ENCODE data around the gene MORN5. TPM values are rescaled to one million over a fixed set of nuclear protein-coding genes. Genes with fewer than 3 reads are reported as not detected.

MORN5 gene
- total and polyA plus RNA-seq, 9 of the 15 experiments (the other 6 are each of a cell fraction or from before 2014, with no cell fraction given) = not detected

- TF ChIP-seq NCOA1 (IDR thresholded peaks at IDR 0.05; ENCODE audit: low read depth) = no peak
Observed at GRCh38 chr9:122204491-122204890, 44.8 kb downstream of the MORN5 start (continued).

- H3K4me2 ChIP-seq (ENCODE audit: insufficient read depth, low read length) = no peak overlapping the region
- BruUV-seq (replicated peaks) = no TSS peak
- H3K79me2 ChIP-seq (ENCODE audit: control insufficient read depth, insufficient read depth, low read length) = no peaks in the 10 kb centered on the region
- H4K20me1 ChIP-seq (replicated peaks; ENCODE audit: control insufficient read depth, insufficient read depth, low read length) = 0 out of 2 replicates have a peak, but pooled peaks cover 4% of the 10 kb centered on the region
- no peak overlapping the region for H3K27ac ChIP-seq (ENCODE audit: extremely low read depth, low read depth, low read length)
- intact Hi-C loops (cut with micrococcal nuclease) = no loop called here
- peaks cover 0 to 4% of the 10 kb centered on the region in 2 experiments; a peak in 1 of 5 replicates for H3K4me1 ChIP-seq (replicated peaks in 1 of 2; ENCODE audit: control insufficient read depth in 2 of 2, insufficient read depth in 2 of 2, low read length in 2 of 2)
- POLR2A ChIA-PET = no interaction called here
- DNase-seq (ENCODE audit: extremely low read depth in 1 of 4, low spot score in 3 of 4) = no peak
- no peak for FAIRE-seq
- no peaks in the 10 kb centered on the region for H3K9me3 ChIP-seq (replicated peaks; ENCODE audit: control insufficient read depth, insufficient read depth, low read depth, low read length)
- 96% methylated on average over 7 of the region's 8 CpGs for WGBS (ENCODE audit: insufficient coverage, low coverage, missing lambda C conversion rate)
- no peaks in the 10 kb centered on the region for H3K9me1 ChIP-seq (ENCODE audit: control insufficient read depth, insufficient read depth, low read length)
- TF ChIP-seq NCOA1 (IDR thresholded peaks at IDR 0.05; ENCODE audit: low read depth) = no peak
- TF ChIP-seq MAFG (tag; conservative IDR thresholded peaks at IDR 0.05) = no peak
- TF ChIP-seq CC2D1A (IDR thresholded peaks at IDR 0.05) = no peak
- H3K9ac ChIP-seq (ENCODE audit: insufficient read depth in 1 of 2, low read depth in 2 of 2, low read length in 2 of 2) = peak overlapping the region in 1 of 2 experiments; percentile 23; a peak in 1 of 4 replicates
- H3K36me3 ChIP-seq (ENCODE audit: control insufficient read depth, insufficient read depth, low read length) = peaks cover 46% of the 10 kb centered on the region; the same call in 2 of the 3 replicates
- CTCF ChIA-PET (ENCODE audit: low intra/inter-chr PET ratio) = no interaction called here
- no peaks in the 10 kb centered on the region for H3K27me3 ChIP-seq (ENCODE audit: control insufficient read depth in 2 of 2, insufficient read depth in 2 of 2, low read length in 2 of 2)
- no peak overlapping the region for H2AFZ ChIP-seq (ENCODE audit: low read depth, low read length)
- H3K4me3 ChIP-seq = no peak overlapping the region
- ATAC-seq = no peak
- in situ Hi-C loops (cut with MboI) = no loop called here
Observed at GRCh38 chr9:122205176-122205575, 45.5 kb downstream of the MORN5 start.

Data from K562 (cell line).